Hepatocyte (in vitro differentiated cells): ENCODE results near the gene RSPO1.

Experiments used
- EZH2 ChIP-seq: fragments of 200-600 bp; sonication (generic); IDR thresholded peaks from 2 replicates; pipeline ENCODE4 v1.6.1; 2016; ENCODE audit warnings: antibody characterized with exemption, mild to moderate bottlenecking, borderline replicate concordance
- EZH2phosphoT487 ChIP-seq: fragments of 200-600 bp; sonication (generic); IDR thresholded peaks from one replicate; pipeline ENCODE4 v1.6.1; 2018; ENCODE audit warnings: antibody characterized with exemption, mild to moderate bottlenecking, low read depth, moderate library complexity; ENCODE audit not compliant: unreplicated experiment, severe bottlenecking
- TF ChIP-seq, protein P1 (sequence below): fragments of 200-600 bp; sonication (generic); IDR thresholded peaks from 2 replicates; pipeline ENCODE4 v1.5.1; 2016; ENCODE audit warnings: antibody characterized with exemption, mild to moderate bottlenecking; ENCODE audit not compliant: poor library complexity

DNA sequence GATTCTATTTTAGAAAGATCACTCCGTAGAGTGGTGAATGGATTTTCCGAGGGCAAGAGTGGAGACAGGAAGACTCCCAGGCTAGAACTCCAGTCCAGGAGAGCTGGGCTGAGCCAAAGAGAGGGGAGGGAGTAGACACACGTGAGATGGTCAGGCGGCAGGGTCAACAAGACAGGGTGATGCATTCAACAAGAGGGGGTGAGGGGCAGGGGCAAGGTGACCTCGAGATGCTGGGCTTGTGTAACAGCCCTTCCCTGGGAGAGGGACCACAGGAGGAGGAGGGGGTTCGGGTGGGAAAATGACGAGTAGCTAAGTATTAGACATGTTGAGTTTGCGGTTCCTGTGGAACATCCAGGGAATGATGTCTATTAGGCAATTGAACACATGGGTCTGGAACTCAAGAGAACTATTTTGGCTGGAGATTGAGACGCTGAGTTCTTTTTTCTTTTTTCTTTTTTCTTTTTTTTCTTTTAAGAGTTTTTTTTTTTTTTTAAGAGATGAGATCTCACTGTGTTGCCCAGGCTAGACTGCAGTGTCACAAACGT, 13.3 kb downstream of the RSPO1 start:
- TF ChIP-seq, protein P1, sequence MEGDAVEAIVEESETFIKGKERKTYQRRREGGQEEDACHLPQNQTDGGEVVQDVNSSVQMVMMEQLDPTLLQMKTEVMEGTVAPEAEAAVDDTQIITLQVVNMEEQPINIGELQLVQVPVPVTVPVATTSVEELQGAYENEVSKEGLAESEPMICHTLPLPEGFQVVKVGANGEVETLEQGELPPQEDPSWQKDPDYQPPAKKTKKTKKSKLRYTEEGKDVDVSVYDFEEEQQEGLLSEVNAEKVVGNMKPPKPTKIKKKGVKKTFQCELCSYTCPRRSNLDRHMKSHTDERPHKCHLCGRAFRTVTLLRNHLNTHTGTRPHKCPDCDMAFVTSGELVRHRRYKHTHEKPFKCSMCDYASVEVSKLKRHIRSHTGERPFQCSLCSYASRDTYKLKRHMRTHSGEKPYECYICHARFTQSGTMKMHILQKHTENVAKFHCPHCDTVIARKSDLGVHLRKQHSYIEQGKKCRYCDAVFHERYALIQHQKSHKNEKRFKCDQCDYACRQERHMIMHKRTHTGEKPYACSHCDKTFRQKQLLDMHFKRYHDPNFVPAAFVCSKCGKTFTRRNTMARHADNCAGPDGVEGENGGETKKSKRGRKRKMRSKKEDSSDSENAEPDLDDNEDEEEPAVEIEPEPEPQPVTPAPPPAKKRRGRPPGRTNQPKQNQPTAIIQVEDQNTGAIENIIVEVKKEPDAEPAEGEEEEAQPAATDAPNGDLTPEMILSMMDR = no peak
- TF ChIP-seq EZH2 (no peak), EZH2phosphoT487 (no peak)
